GM19239 (cell line): ENCODE data around the gene CFI.

Experiments used
- DNase-seq: peaks from one replicate; pipeline ENCODE4 v3.0.0; 2011; ENCODE audit warnings: low spot score; ENCODE audit not compliant: insufficient read length
- FAIRE-seq: peaks from 2 replicates; lab custom pipeline; 2011; peaks lifted over from hg19 to GRCh38; lab: Jason Lieb, UNC

The CFI gene

DNA sequence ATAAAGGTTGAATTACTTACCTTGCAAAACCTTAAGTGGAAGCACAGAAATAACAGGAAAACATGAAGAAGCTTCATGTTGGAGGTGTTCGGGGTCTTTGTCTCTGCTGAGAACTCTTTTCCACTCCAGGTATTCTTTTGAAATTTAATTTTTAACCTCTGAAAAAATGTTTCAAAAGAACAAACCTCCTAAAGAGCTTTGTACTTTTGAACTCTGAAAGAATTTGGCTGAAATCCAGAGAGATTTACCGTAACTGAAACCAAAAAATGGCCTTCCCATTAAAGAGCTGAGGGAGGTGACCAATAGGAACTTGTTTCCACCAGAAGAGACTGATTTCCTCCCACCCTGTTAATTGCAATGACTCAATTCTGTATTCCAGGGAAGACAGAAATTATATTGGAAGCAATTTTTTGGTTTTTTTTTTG lies at the start of gene CFI:
Gene CFI (minus strand): TSS at position 105 of the 425 bp plus-strand sequence. CDS start 28 bp downstream, at position 77.
- DNase-seq (no peak), FAIRE-seq (no peak)

DNA sequence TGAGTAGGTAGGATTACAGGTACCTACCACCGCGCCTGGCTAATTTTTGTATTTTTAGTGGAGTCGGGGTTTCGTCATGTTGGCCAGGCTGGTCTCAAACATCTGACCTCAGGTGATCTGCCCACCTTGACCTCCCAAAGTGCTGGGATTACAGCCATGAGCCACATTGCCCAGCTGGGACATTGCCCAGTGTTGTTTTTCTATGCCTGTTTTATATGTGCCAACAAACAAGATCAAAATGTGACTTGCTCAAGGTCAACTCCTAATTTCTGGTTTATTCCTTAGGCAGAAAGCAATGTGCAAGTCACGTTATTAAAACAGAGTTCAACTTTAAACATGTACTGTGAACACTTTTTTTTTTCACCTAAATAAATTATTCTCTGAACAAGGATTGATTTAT lies 48.8 kb upstream of the CFI start:
- no peak for FAIRE-seq
- DNase-seq, result no peak

DNA sequence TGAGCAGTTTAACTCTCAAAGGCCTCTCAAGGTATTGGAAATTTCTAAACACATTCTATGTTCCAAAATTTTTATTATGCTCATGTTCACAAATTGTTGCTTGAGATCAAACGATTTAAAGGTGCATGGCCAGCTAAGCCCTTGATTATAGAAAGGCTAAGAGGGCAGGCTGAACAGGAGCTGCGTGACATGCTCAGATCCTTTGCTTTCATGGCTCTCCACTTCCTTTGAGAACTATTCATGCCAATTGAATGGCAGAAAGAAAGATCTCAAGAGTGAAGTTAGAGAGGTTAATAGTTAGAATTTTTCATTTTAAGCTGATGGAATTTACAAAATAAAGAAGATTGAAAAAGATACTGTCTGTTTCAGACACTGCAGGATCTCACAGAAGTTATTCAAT lies 46.7 kb upstream of the CFI start:
- no peak for DNase-seq
- FAIRE-seq, result no peak

DNA sequence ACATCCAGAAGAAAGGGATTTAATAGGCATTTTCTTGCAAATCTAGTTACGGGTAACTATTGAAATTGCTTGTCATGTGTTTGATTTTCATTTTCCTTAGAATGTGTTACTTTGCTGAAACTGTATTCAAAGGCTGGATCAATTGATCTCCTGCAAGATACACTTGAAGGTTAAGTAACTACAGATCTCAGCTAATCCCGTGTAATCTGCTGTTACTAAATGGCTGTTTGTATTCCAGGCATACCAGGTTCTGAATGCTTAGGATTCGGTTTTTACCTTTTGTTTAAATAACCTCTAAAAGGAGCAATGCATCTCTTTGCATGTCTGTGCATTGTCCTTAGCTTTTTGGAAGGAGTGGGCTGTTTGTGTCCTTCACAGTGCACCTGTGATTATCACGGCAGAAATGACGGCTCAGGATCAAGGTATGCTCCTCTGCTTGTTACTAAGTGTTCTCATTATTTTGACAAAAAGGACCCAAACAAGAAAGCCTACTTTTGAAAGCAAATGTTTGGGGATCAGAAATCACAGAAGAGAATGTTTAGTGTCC lies 46.2 kb upstream of the CFI start, which contains the start of gene LRIT3:
Gene LRIT3 (plus strand): TSS at position 212 of the 547 bp plus-strand sequence. CDS start 95 bp downstream, at position 307.
- no peak for FAIRE-seq

DNA sequence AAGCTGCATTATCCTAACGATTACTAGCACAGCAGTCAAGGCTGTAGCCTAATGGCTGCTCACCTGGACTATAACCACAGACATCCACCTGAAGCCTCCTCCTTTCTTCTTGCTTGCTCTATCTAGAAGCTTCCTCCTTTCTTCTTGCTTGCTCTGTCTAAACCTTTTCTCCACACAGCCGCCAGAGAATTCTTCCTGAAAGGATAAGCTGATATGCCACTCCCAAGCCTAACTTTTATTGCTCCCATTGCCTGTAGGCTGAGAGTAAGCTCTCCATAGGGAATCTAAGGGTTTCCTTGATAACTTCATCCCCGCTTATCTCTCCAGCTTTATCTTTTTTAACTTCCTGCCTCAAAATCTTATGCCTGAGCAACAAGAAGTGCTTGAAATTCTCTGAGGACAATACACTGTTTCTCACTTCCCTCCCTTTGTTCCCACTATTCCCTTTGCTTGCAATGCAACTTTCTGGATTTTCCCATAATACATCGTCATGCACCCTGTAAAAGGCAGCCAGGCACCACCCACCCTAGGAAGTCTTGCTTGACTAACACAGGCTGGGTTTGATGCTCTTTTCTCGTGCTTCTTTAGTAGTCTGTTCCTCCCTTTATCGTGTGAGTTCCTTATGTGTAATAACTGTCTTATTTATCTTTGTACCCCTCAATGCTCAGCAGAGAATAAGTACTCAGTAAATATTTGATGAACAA lies 44.7 kb upstream of the CFI start:
- DNase-seq (no peak), FAIRE-seq (no peak)

More for the DNA sequence above, 46.2 kb upstream of the CFI start, which contains the start of gene LRIT3:
- DNase-seq, result no peak

DNA sequence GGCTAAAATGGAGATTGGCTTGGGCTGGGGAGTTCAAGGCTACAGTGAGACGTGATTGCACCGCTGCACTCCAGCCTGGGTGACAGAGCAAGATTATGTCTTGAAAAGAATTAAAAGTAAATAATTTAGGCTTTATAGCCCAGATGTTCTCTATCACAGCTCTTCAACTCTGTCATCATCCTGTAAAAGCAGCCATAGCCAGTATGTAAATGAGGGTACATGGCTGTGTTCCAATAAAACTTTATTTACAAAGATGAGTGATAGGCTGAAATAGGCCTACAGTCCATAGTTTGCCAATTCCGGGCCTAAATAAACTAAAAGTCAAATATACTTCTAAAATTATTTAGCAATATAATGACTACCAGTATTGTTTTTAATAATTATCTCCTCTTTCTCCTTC lies 35.2 kb upstream of the CFI start:
- no peak for DNase-seq
- no peak for FAIRE-seq

DNA sequence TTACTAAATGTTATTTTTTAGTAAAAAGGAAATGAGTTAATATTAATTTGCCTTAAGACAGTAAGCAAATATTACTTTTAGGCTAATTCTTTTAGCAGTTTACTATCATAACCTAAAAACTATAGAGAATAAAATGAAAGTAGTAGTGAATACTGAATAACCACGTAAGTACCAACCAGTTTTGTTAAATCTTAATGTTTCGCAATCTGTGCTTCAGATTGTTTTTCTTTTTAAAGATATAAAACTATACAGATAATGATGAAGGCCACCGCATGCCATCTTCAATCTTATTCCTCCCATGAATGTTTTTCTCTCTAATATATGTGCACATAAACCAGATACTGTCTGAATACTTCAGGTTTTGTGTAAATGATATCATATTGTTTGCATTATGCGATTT lies 32.0 kb upstream of the CFI start:
- no peak for FAIRE-seq

DNA sequence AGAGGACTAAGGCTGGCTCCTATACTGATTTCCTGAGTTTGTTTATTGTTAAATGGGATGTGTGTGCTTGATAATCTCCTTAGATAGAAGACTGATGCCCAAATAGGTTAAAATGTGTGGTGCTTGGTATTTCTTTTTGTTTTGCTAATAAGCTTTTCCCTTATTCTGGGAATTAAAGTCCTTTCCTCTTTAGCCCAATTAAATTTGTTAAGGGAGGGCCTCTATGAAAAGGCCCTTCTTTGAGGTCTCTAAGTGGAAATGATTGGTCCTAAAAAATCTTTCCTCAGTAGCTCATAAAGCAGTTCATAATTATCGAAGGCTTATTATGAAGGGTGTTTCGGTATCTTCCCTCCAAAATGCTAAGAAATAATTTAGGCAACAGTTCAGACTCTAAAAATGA lies 25.9 kb upstream of the CFI start, which contains the start of gene RRH:
Gene RRH (plus strand): TSS at position 301 of the 400 bp plus-strand sequence. CDS start 56 bp downstream, at position 357.
- FAIRE-seq, result no peak
- no peak for DNase-seq

More for the DNA sequence above, 32.0 kb upstream of the CFI start:
- DNase-seq, result no peak

DNA sequence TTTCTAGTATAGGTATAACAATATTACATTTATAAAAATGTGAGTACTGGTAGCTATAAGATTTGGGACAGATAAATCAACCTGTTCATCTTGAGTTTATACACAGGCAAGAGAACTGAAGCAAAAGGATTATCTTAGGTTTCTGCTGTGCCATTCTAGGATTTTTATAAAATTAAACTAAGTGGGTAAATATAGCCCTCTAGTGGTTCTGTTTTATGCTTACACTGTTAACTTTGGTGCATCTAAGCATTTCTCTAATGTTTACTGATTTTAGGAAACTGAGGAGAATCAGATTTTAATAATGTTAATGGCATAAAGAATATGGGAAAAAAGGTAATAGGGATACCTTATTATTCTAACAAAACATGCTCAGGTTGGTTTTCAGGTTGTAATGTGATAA lies 24.9 kb upstream of the CFI start:
- DNase-seq (no peak), FAIRE-seq (peak; percentile 4)

DNA sequence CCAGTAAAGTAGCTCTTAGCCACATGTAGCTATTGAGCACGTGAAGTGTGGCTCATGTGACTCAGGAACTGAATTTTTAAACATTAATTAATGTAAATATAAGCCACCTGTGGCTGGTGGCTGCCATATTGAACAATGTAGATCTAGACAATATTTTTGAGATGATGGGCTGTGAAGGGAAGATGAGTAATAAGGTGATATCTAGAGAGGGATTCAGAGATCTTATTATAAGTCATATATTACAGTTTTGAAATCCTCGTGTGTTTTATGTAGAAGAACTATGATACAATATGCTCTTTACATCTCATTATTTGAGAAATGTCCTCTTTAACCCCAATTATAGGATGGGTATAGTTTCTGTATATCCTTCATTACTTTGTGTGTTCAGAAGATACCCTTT lies 19.4 kb upstream of the CFI start:
- no peak for FAIRE-seq

DNA sequence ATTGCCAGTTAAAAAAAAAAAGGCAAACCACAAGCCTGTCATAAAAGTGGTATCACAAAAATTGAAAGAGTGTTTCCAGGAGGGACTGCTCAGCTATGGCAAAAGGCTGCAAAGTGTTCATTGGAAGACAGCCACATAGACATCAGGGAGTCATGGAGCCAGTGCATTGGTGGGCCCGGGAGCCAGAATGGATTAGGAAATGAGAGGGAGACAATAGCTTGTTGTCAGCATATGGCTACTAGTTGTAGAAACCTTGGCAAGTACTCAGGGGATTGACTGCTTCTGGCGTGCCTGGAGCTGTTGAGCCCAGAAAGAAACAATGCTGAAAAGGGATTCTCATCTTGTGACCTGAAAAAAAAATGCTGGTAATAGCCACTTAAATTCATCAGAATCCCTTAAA lies 18.8 kb upstream of the CFI start:
- FAIRE-seq (no peak), DNase-seq (no peak)

More for the DNA sequence above, 19.4 kb upstream of the CFI start:
- DNase-seq, result no peak

DNA sequence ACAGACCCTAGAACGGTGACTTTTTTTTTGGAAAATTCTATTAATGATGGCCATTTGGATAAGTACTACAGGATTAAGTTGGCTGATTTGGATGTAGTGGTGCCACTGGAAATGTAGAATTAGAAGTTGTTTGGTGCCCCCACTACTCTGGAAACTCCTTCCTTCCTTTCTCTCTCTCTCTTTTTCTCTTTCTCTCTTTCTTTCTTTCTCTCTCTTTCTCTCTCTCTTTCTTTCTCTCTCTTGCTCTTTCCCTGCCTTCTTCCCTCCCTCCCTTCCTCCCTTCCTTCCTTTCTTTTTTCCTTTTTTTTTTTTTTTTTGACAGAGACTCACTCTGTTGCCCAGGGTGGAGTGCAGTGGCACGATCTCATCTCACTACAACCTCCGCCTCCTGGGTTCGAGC lies 16.5 kb upstream of the CFI start:
- FAIRE-seq, result no peak
- no peak for DNase-seq

DNA sequence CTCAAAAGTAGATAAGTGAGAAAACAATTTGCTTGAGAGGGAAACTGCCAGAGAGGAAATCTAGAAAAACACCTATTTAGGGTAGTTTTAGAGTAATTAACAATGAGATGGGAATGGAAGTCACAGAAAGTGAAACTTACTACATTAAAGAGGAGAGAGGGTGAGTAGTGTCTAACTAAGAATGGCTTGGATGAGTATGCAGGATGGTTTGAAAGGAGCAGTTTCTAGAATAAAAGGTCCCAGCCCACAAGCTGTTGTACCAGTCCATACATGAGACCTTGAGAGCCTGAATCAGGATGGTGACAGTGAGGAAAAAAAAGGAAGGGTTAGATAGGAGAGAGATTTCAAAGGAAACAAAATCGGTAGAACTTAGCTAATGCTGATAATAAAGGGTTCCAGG lies 15.1 kb upstream of the CFI start:
- no peak for FAIRE-seq
- no peak for DNase-seq

DNA sequence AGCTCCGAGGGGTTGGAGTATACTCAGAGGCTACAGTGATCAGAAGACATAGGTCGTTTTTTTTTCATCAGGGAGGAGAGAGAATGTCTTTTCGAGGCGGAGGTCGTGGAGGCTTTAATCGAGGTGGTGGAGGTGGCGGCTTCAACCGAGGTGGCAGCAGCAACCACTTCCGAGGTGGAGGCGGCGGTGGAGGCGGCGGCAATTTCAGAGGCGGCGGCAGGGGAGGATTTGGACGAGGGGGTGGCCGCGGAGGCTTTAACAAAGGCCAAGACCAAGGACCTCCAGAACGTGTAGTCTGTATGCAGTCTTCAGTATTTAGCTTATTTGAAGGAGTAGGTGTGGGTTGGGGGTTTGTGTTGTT lies 14.3 kb upstream of the CFI start:
- FAIRE-seq (no peak), DNase-seq (no peak)

DNA sequence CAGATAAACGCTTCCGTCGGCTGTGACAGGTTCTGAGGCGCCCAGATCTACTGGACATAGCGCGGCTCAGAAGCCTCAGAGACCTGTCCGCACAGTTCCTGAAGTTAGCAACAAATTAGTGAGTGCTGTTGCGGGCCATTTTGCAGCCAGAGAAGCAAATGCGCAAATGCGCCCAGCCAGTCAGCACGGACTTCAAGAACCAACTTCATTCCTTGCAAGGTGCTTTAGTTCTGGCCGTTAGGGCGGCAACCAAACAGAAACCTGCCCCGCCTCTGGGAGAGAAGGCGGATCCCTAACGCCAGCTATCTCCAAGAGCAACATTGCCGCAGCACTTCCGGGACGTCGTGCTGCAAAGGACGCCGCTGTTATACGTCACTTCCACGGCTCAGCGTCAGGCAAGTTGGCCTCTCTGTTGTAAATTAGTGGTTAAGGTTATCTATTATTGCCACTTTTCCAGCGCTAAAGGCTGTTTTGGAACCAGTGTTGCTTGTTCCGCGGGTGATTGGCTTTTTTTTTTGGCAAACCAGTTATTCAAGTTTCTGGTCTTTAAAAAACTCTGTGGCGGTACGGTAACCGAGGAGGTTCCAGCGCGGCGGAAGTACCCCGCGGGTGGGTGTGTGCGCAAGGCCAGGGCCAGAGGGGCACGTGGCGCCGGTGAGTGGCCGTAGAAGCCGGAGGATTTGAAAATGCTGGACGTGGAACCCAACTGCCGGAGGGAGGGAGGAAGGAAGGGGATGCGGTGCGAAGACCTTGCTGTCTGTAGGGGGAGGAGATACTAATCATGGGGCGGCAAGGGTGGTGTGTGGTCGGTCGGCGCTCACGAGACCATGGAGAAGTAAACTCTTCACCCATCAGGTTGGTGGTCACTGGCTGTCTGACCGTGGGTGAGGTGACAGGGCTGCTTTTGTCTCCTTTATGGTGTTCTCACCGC lies 13.6 kb upstream of the CFI start, which contains the start of gene GAR1:
Gene GAR1 (plus strand): TSS at position 612 of the 931 bp plus-strand sequence. CDS start 403 bp downstream, outside the sequence.
- DNase-seq, result peak; percentile 76

DNA sequence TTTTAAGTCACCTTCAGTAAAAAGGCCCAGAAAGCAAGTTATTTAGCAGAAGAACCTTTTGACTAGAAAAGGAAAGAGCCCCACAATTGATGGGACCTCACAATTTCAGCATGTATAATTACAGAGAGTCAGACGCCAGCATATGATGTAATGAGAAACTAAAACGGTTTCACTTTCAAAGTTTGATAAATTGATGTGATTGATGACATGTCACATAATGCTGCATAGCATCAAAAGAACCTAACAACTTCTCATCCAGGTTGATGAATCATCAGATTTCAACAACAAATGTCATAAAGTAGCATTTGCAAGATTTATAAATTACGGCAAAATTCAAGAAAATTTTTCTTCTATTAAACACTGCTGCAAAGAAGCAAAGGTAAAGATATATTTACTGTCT lies 9.9 kb upstream of the CFI start:
- DNase-seq (no peak), FAIRE-seq (no peak)

More for the DNA sequence above, 13.6 kb upstream of the CFI start, which contains the start of gene GAR1:
- FAIRE-seq, result peak; percentile 99

DNA sequence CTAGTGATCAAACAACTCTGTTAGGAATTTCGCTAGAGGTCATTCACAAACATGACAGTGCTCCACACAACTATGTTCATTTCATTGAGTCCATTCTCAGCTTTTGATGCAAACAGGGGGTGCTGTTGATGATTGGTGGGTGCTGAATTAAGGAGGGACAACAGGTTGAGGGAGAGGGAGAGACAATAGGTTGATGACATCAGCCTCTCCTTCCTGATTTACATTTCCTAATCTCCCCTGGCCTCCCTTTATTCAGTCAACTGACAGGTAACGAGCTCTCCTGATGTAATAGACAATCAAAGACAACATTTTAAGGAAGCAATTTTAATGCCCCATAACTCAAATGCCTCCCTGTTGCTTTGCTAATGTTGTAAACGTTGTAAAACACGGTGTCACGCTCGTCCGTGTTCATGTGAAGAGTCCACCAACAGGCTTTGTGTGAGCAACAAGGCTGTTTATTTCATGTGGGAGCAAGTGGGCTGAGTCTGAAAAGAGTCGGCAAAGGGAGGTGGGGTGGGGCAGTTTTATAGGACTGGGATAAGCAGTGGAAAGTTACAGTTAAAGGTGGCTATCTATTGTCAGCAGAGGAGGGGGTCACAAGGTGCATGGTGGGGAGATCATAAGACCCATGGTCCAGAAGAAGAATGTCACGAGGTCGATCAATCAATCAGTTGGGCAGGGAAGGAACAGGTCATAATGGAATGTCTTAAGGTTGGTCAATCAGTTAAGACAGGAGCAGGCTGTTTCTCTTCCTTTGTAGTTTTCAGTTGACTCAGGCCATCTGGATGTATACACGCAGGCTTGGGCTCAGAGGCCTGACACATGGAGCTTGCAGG lies 9.0 kb upstream of the CFI start:
- DNase-seq, result no peak
- FAIRE-seq, result no peak

DNA sequence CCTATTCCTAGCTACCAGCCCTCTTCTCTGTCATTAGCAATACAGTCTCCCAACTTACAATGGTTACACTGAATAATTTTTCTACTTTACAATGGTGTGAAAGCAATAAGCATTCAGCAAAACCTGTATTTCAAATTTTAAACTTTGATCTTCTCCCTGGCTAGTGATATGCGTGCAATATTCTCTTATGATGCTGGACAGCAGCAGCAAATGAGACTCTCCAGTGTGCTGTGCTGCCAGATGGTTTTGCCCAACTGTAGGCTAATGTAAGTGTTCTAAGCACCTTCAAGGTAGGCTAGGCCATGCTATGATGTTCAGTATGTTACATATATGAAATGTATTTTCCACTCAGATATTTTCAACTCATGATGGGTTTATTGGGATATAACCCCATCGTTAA lies 7.9 kb upstream of the CFI start:
- FAIRE-seq (no peak), DNase-seq (no peak)

DNA sequence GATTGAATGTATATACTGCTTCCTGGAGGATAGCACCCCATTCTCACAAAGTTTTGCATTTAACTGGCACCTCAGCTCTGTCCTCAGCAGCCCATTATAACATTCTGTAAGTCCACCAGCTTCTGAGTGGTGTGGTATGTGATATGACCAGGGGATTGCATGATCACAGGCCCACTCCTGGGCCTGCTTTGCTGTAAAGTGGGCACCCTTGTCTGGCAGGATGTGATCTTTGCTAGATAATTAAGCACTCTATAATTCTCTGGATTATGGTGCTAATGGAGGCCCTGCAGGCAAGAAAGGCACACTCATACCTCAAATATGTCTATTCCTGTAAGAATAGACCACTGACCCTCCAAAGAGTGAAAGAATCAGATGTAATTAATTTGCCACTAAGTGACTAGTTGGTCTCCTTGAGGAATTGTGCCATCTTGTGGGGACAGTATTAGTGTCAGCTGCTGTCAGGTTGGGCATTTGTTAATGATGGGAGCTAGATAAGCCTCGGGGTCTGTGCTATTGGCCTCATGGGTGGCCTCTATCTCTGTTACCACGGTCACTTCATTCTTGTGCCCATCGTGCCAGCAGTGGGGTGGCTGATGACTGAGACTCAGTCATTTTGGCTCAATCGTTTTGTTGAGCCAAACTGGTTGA lies 2.2 kb upstream of the CFI start:
- DNase-seq, result no peak
- FAIRE-seq, result peak; percentile 51
